GM12892 (cell line): Measurements from ENCODE around the gene UGT1A10.

Experiments used
- POLR2A ChIP-seq: IDR thresholded peaks from 2 replicates; pipeline ENCODE4 v1.6.1; 2011; ENCODE audit warnings: low read depth, low read length, control low read depth
- TAF1 ChIP-seq: IDR thresholded peaks from 2 replicates; pipeline ENCODE4 v1.6.1; 2011; ENCODE audit warnings: low read depth, mild to moderate bottlenecking, control low read depth, low read length, borderline replicate concordance

- TF ChIP-seq TAF1: no peak
- TF ChIP-seq POLR2A: no peak
These were observed 45.4 kb downstream of the UGT1A10 start, which contains the start of gene UGT1A7 for GRCh38 chr2:233681521-233682099.
